ENCODE data around the gene SNX32. TPM values are rescaled to one million over a fixed set of nuclear protein-coding genes. Genes with fewer than 3 reads are reported as not detected.

The SNX32 gene
- total and polyA plus RNA-seq, 2 of the 13 experiments (the other 11 are each of a cell fraction or from before 2014, with no cell fraction given): 0.09 to 0.34 TPM

- TF ChIP-seq ZNF280B (CRISPR knock-in tag; IDR thresholded peaks at IDR 0.05; ENCODE audit: borderline replicate concordance) (peak; percentile 21; the same call in 1 of the 2 replicates), GABPB1 (CRISPR knock-in tag; IDR thresholded peaks at IDR 0.05) (peak; percentile 81), HDAC1 (CRISPR knock-in tag; IDR thresholded peaks at IDR 0.05) (peak; percentile 78), RFX1 (IDR thresholded peaks at IDR 0.05) (no peak), STAG1 (CRISPR knock-in tag; IDR thresholded peaks at IDR 0.05) (0 out of 2 replicates have a peak, but pooled peaks have one; percentile 7), TMF1 (CRISPR knock-in tag; IDR thresholded peaks at IDR 0.05; ENCODE audit: low read depth) (no peak), SETDB1 (CRISPR knock-in tag; IDR thresholded peaks at IDR 0.05; ENCODE audit: borderline replicate concordance) (no peak), MYPOP (CRISPR knock-in tag; IDR thresholded peaks at IDR 0.05) (peak; percentile 72), PRDM15 (CRISPR knock-in tag; IDR thresholded peaks at IDR 0.05) (no peak), XRCC5 (optimal IDR thresholded peaks at IDR 0.05; ENCODE audit: low read length) (peak; percentile 64), RBFOX2 (IDR thresholded peaks at IDR 0.05; ENCODE audit: low read depth, low read length) (peak; percentile 87), TEF (CRISPR knock-in tag; IDR thresholded peaks at IDR 0.05) (no peak), ZNF468 (CRISPR knock-in tag; IDR thresholded peaks at IDR 0.05) (no peak), ZSCAN20 (CRISPR knock-in tag; IDR thresholded peaks at IDR 0.05; ENCODE audit: borderline replicate concordance) (0 out of 2 replicates have a peak, but pooled peaks have one; percentile 19), NCOA2 (CRISPR knock-in tag; IDR thresholded peaks at IDR 0.05) (0 out of 2 replicates have a peak, but pooled peaks have one; percentile 19), MED1 (CRISPR knock-in tag; IDR thresholded peaks at IDR 0.05) (peak; percentile 28; the same call in 1 of the 2 replicates), KLF11 (CRISPR knock-in tag; IDR thresholded peaks at IDR 0.05) (0 out of 2 replicates have a peak, but pooled peaks have one; percentile 68), PAF1 (CRISPR knock-in tag; IDR thresholded peaks at IDR 0.05) (no peak)
- TF ChIP-seq, protein P1, sequence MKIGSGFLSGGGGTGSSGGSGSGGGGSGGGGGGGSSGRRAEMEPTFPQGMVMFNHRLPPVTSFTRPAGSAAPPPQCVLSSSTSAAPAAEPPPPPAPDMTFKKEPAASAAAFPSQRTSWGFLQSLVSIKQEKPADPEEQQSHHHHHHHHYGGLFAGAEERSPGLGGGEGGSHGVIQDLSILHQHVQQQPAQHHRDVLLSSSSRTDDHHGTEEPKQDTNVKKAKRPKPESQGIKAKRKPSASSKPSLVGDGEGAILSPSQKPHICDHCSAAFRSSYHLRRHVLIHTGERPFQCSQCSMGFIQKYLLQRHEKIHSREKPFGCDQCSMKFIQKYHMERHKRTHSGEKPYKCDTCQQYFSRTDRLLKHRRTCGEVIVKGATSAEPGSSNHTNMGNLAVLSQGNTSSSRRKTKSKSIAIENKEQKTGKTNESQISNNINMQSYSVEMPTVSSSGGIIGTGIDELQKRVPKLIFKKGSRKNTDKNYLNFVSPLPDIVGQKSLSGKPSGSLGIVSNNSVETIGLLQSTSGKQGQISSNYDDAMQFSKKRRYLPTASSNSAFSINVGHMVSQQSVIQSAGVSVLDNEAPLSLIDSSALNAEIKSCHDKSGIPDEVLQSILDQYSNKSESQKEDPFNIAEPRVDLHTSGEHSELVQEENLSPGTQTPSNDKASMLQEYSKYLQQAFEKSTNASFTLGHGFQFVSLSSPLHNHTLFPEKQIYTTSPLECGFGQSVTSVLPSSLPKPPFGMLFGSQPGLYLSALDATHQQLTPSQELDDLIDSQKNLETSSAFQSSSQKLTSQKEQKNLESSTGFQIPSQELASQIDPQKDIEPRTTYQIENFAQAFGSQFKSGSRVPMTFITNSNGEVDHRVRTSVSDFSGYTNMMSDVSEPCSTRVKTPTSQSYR (CRISPR knock-in tag; IDR thresholded peaks at IDR 0.05; ENCODE audit: borderline replicate concordance): peak; percentile 24; the same call in 1 of the 2 replicates
Measured at GRCh38 chr11:65900125-65900898, 66.5 kb downstream of the SNX32 start, which contains the start of gene FOSL1 (continued).
